Purkinje cell (primary cell): ENCODE data around the gene KRTAP12-1. TPM values are rescaled to one million over a fixed set of nuclear protein-coding genes. Genes with fewer than 3 reads are reported as not detected.

Source experiments
- polyA plus RNA-seq: library from polyadenylated mRNA; unstranded; fragments of >200 nt; fragmentation: Nextera tagmentation; gene quantifications from 2 replicates; pipeline ENCODE4 v1.2.1, GENCODE V29; 2014

Gene KRTAP12-1
- polyA plus RNA-seq, result not detected in 2 replicates

GRCh38 chr21:44681861-44682579, at the start of gene KRTAP12-1:
TSS of gene KRTAP12-1 (minus strand) at chr21:44682163. CDS start at chr21:44682123, 40 bp downstream.

GRCh38 chr21:44711327-44712202, 29.6 kb upstream of the KRTAP12-1 start, which contains the start of gene TSPEAR:
TSS of gene TSPEAR (minus strand) at chr21:44711572. CDS start at chr21:44711514, 58 bp downstream.

GRCh38 chr21:44697172-44697810, 15.3 kb upstream of the KRTAP12-1 start, which contains the start of gene KRTAP10-12:
TSS of gene KRTAP10-12 (plus strand) at chr21:44697172. CDS start at chr21:44697202, 30 bp downstream.

GRCh38 chr21:44666401-44667320, 15.3 kb downstream of the KRTAP12-1 start, which contains the start of gene KRTAP12-2:
TSS of gene KRTAP12-2 (minus strand) at chr21:44666927. CDS start at chr21:44666886, 41 bp downstream.

GRCh38 chr21:44657635-44658540, 24.1 kb downstream of the KRTAP12-1 start, which contains the start of gene KRTAP12-3:
TSS of gene KRTAP12-3 (plus strand) at chr21:44657932. CDS start at chr21:44657980, 48 bp downstream.

GRCh38 chr21:44654576-44655175, 27.3 kb downstream of the KRTAP12-1 start, which contains the start of gene KRTAP12-4:
TSS of gene KRTAP12-4 (minus strand) at chr21:44654659. CDS start at chr21:44654614, 45 bp downstream.

GRCh38 chr21:44646366-44647221, 35.4 kb downstream of the KRTAP12-1 start, which contains the start of gene KRTAP10-11:
TSS of gene KRTAP10-11 (plus strand) at chr21:44646414. CDS start at chr21:44646459, 45 bp downstream.

GRCh38 chr21:44637018-44637850, 44.7 kb downstream of the KRTAP12-1 start, which contains the start of gene KRTAP10-10:
TSS of gene KRTAP10-10 (plus strand) at chr21:44637356. CDS start at chr21:44637418, 62 bp downstream.

Other genes starting within 250 kb of the KRTAP12-1 start
- gene LRRC3, start 226.7 kb downstream of the KRTAP12-1 start, polyA plus RNA-seq, result not detected in 2 replicates
- not detected in 2 replicates for gene KRTAP10-1, start 142.0 kb downstream of the KRTAP12-1 start, polyA plus RNA-seq
- not detected in 2 replicates for gene KRTAP10-2, start 130.7 kb downstream of the KRTAP12-1 start, polyA plus RNA-seq
- gene KRTAP10-3, start 123.4 kb downstream of the KRTAP12-1 start, polyA plus RNA-seq, result not detected in 2 replicates
- not detected in 2 replicates for gene KRTAP10-4, start 108.4 kb downstream of the KRTAP12-1 start, polyA plus RNA-seq
- not detected in 2 replicates for gene KRTAP10-5, start 101.6 kb downstream of the KRTAP12-1 start, polyA plus RNA-seq
- not detected in 2 replicates for gene KRTAP10-6, start 89.7 kb downstream of the KRTAP12-1 start, polyA plus RNA-seq
- not detected in 2 replicates for gene KRTAP10-7, start 81.6 kb downstream of the KRTAP12-1 start, polyA plus RNA-seq
- gene KRTAP10-8, start 70.1 kb downstream of the KRTAP12-1 start, polyA plus RNA-seq, result not detected in 2 replicates
- gene KRTAP10-9, start 55.1 kb downstream of the KRTAP12-1 start, polyA plus RNA-seq, result not detected in 2 replicates
- not detected in 2 replicates for gene KRTAP10-10, start 44.8 kb downstream of the KRTAP12-1 start, polyA plus RNA-seq
- not detected in 2 replicates for gene KRTAP10-11, start 35.7 kb downstream of the KRTAP12-1 start, polyA plus RNA-seq
- gene KRTAP12-4, start 27.5 kb downstream of the KRTAP12-1 start, polyA plus RNA-seq, result not detected in 2 replicates
- not detected in 2 replicates for gene KRTAP12-3, start 24.2 kb downstream of the KRTAP12-1 start, polyA plus RNA-seq
- not detected in 2 replicates for gene KRTAP12-2, start 15.2 kb downstream of the KRTAP12-1 start, polyA plus RNA-seq
- gene KRTAP10-12, start 15.0 kb upstream of the KRTAP12-1 start, polyA plus RNA-seq, result not detected in 2 replicates
- not detected in 2 replicates for gene TSPEAR, start 29.4 kb upstream of the KRTAP12-1 start, polyA plus RNA-seq
- 18.6 and 38.5 TPM in 2 replicates for gene UBE2G2, start 119.7 kb upstream of the KRTAP12-1 start, polyA plus RNA-seq
- 66.7 and 90.6 TPM in 2 replicates for gene SUMO3, start 135.9 kb upstream of the KRTAP12-1 start, polyA plus RNA-seq
- 9.0 and 12.0 TPM in 2 replicates for gene PTTG1IP, start 191.5 kb upstream of the KRTAP12-1 start, polyA plus RNA-seq
- gene ITGB2, start 238.7 kb upstream of the KRTAP12-1 start, polyA plus RNA-seq, result not detected in 2 replicates